Measurements from ENCODE around the gene FAM53B. TPM values are rescaled to one million over a fixed set of nuclear protein-coding genes. Genes with fewer than 3 reads are reported as not detected.
"Not testable (repeated sequence)": the region's sequence is repeated elsewhere in the genome, so short reads cannot be mapped to it uniquely, and the experiment has no call there.

Gene FAM53B
- total and polyA plus RNA-seq, 12 donors, result 11.6 to 42.9 (median 29.1) TPM

DNA sequence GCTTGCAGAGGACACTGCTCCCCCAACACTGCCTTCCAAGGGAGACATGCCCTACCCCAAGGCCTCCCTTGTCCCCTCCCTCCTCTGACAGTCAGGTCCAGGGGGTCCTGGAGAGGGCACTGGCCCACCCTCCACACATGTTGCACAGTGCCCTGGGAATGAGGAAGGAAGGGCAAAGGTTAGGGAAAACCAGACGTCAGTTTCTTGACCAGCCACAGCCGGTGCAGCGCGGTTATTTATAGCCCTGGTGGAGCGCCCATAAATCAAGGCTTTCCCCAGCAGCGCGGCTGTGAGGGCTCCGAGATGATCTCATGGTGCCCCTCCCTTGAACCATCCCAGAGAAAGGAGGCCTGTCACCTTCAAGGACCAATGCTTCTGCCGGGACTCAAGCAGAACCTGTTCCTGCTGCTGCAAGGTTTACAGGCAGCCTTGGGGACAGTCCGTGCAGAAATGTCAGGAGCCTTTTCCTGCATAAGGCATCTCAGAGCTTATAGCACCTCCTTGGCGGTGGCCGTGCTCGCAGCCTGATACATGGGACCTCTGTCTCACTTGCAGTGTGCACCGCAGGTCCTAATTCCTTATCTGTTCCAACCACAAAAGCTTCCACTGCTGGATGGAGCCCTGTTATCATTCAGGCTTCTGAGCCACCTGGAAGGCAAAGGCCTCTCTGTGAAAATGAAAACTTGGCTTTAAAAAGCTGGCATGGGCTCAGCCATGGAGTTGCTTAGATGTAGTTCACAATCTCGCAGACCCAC, 155.3 kb downstream of the FAM53B start:
- no peaks in the 10 kb centered on the region for H3K27me3 ChIP-seq
- H3K9me3 ChIP-seq, result peaks cover 0 to 10% (median 0%) of the 10 kb centered on the region in 11 donors
- ATAC-seq, result peak; percentile 66 to 94 (median 86)
- peaks cover 0 to 19% (median 15%) of the 10 kb centered on the region in 9 donors for H3K4me1 ChIP-seq
- no peaks in the 10 kb centered on the region for H3K36me3 ChIP-seq
- intact Hi-C loops (cut with DNase I), result no loop called here
- peak overlapping the region in 4 of 10 donors; percentile 30 to 57 (median 44) for H3K27ac ChIP-seq
- TF ChIP-seq, protein P1, sequence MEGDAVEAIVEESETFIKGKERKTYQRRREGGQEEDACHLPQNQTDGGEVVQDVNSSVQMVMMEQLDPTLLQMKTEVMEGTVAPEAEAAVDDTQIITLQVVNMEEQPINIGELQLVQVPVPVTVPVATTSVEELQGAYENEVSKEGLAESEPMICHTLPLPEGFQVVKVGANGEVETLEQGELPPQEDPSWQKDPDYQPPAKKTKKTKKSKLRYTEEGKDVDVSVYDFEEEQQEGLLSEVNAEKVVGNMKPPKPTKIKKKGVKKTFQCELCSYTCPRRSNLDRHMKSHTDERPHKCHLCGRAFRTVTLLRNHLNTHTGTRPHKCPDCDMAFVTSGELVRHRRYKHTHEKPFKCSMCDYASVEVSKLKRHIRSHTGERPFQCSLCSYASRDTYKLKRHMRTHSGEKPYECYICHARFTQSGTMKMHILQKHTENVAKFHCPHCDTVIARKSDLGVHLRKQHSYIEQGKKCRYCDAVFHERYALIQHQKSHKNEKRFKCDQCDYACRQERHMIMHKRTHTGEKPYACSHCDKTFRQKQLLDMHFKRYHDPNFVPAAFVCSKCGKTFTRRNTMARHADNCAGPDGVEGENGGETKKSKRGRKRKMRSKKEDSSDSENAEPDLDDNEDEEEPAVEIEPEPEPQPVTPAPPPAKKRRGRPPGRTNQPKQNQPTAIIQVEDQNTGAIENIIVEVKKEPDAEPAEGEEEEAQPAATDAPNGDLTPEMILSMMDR (IDR thresholded peaks at IDR 0.05), result no peak
- peak; percentile 49 to 68 for DNase-seq
- no peak overlapping the region for H3K4me3 ChIP-seq
- 28 to 33% methylated on average over 15 of the region's 15 CpGs for WGBS, 2 donors

DNA sequence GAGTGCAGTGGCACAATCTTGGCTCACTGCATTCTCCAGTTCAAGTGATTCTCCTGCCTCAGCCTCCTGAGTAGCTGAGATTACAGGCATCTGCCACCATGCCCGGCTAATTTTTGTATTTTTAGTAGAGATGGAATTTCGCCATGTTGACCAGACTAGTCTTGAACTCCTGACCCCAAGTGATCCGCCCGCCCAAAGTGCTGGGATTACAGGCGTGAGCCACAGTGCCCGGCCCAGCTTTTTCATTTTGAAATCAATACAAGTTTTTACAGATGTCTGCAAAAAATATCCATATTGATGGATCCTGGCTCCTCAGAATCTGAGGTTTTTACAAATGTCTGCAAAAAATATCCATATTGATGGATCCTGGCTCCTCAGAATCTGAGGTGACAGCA, 155.8 kb downstream of the FAM53B start:
- H3K27me3 ChIP-seq; H3K9me3 ChIP-seq; intact Hi-C loops (cut with DNase I); ATAC-seq; H3K36me3 ChIP-seq; DNase-seq; H3K4me3 ChIP-seq: not testable (repeated sequence)
- Histone ChIP-seq H3K4me1 (peaks cover 0 to 19% (median 15%) of the 10 kb centered on the region in 9 donors), H3K27ac (peak overlapping the region in 4 of 10 donors; percentile 30 to 57 (median 44))
- WGBS, 2 donors, result 84 to 94% methylated on average over 6 of the region's 6 CpGs

DNA sequence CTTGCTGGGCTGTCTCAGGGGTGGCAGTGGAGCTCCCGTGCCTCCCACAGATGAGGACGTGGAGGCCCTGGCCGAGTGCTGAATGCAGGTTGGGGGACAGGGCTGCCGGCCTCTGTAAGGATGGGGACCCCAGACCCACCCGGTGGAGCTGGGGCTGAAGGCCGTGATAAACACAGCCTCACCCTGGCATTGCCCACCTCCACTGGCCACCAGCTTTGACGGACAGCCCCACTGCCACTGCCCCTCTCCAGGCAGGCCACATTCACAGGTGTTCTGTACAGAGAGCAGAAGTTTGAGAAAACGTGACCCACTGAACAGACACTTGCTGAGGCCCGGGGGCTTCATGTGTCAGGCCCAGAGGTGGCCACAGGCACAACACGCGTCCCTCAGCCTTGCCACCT, 156.4 kb downstream of the FAM53B start:
- H3K4me1 ChIP-seq, result peaks cover 0 to 19% (median 15%) of the 10 kb centered on the region in 9 donors
- ATAC-seq, result no peak
- H3K27me3 ChIP-seq, result no peaks in the 10 kb centered on the region
- intact Hi-C loops (cut with DNase I), result no loop called here
- TF ChIP-seq, protein P1 (IDR thresholded peaks at IDR 0.05), result no peak
- 97 to 98% methylated on average over 11 of the region's 11 CpGs for WGBS, 2 donors
- H3K4me3 ChIP-seq, result no peak overlapping the region
- no peak overlapping the region for H3K27ac ChIP-seq
- H3K9me3 ChIP-seq, result peaks cover 0 to 10% (median 0%) of the 10 kb centered on the region in 11 donors
- H3K36me3 ChIP-seq, result no peaks in the 10 kb centered on the region
- no peak for DNase-seq

DNA sequence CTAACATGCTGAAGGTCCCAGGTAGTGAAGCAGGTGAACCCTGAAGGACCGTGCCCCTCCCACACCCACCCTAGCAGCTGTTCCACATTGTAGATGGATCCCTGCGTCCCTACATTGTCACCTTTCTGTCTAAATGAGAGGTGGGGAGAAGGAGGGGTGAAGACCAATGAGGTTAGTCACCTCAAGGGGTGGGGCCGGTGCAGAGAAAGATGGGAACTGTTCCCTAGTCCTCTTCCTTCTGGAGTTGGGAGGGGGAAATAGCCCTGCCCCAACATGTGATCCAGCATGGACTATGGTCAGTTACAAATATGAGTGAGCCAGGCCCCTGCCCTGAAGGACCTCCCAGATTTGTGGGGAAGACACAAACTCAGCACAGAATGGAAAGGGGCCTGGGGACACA, 158.0 kb downstream of the FAM53B start:
- Histone ChIP-seq H3K27ac (no peak overlapping the region), H3K9me3 (peaks cover 0 to under 1% (median 0%) of the 10 kb centered on the region in 11 donors), H3K36me3 (no peaks in the 10 kb centered on the region), H3K4me1 (peaks cover 0 to 19% (median 15%) of the 10 kb centered on the region in 9 donors), H3K27me3 (no peaks in the 10 kb centered on the region), H3K4me3 (no peak overlapping the region)
- intact Hi-C loops (cut with DNase I), result no loop called here
- WGBS, 2 donors, result 96 to 100% methylated on average over 3 of the region's 3 CpGs
- DNase-seq (no peak), ATAC-seq (no peak)
- TF ChIP-seq, protein P1 (IDR thresholded peaks at IDR 0.05), result no peak

DNA sequence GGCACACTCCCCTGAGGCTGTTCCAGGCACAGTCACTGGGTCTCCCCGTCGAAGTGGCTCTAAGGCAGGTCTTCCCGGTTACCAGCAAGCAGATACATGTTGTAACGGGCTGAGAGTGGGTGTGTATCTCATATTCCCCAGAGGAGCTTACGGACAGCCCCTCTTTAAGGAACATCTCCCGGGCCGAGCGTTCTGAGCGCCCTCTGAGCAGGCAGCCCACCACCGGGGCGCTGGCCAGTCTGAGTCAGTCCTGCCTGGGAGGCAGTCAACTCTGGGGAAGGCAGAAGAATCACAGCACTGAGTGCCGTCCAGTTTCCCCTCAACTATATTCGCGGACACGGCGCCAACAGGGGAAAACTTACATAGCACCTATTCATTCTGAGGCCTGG, 165.2 kb downstream of the FAM53B start:
- H3K4me1 ChIP-seq, result peaks cover 0 to 9% (median 0%) of the 10 kb centered on the region in 9 donors
- no peaks in the 10 kb centered on the region for H3K27me3 ChIP-seq
- peaks cover 0 to 15% (median 5%) of the 10 kb centered on the region in 11 donors for H3K9me3 ChIP-seq
- TF ChIP-seq, protein P1 (IDR thresholded peaks at IDR 0.05), result no peak
- no peaks in the 10 kb centered on the region for H3K36me3 ChIP-seq
- H3K4me3 ChIP-seq, result no peak overlapping the region
- DNase-seq (no peak), ATAC-seq (peak in 1 of 8 donors; percentile 26)
- H3K27ac ChIP-seq, result no peak overlapping the region
- WGBS, 2 donors, result 76 to 79% methylated on average over 16 of the region's 16 CpGs
- intact Hi-C loops (cut with DNase I), result no loop called here
